Measurements from ENCODE around the gene C9orf50. TPM values are rescaled to one million over a fixed set of nuclear protein-coding genes. Genes with fewer than 3 reads are reported as not detected.

Gene C9orf50
- total and polyA plus RNA-seq, 2 donors (not counting 1 experiment from before 2014, with no cell fraction given): not detected

DNA sequence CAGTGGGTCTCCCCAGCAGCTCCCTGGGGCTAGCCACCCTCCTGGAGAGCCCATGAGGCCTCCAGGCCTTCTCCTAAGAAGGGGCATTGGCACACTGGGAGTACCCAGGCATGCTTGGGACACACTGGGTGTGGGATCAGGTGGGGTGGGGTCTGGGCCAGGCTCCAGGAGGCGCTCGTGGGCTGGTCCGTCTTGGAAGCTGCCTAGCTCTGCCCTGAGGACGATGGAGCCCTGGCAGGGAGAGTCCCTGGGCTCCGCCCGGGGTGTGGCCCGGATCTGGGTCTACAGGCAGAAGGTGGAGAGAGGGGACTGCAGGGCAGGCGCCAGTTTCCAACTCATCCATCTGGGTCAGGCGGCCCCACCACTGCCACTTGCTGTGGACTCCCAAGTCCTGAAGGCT is 46.9 kb upstream of the C9orf50 start:
- no peak overlapping the region for H3K4me2 ChIP-seq (replicated peaks; ENCODE audit: low read depth, low read length, poor library complexity, severe bottlenecking)
- no peak for TF ChIP-seq EZH2 (IDR thresholded peaks at IDR 0.05; ENCODE audit: borderline replicate concordance, insufficient read depth, low read depth, low read length, poor library complexity, severe bottlenecking)
- TF ChIP-seq, protein P1, sequence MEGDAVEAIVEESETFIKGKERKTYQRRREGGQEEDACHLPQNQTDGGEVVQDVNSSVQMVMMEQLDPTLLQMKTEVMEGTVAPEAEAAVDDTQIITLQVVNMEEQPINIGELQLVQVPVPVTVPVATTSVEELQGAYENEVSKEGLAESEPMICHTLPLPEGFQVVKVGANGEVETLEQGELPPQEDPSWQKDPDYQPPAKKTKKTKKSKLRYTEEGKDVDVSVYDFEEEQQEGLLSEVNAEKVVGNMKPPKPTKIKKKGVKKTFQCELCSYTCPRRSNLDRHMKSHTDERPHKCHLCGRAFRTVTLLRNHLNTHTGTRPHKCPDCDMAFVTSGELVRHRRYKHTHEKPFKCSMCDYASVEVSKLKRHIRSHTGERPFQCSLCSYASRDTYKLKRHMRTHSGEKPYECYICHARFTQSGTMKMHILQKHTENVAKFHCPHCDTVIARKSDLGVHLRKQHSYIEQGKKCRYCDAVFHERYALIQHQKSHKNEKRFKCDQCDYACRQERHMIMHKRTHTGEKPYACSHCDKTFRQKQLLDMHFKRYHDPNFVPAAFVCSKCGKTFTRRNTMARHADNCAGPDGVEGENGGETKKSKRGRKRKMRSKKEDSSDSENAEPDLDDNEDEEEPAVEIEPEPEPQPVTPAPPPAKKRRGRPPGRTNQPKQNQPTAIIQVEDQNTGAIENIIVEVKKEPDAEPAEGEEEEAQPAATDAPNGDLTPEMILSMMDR (IDR thresholded peaks at IDR 0.05): no peak
- ChIA-PET CTCF (no interaction called here), POLR2A (no interaction called here)
- WGBS (ENCODE audit: insufficient coverage): 91% methylated on average over 6 of the region's 9 CpGs
- no peak overlapping the region for H3K4me3 ChIP-seq (ENCODE audit: control extremely low read depth in 1 of 5, extremely low read depth in 1 of 5, insufficient read depth in 1 of 5, low read depth in 2 of 5, low read length in 4 of 5)
- Mint-ChIP-seq H3K4me3 (no peak overlapping the region), H3K27me3 (peaks cover 19% of the 10 kb centered on the region), H3K4me1 (peaks cover 7% of the 10 kb centered on the region), H3K27ac (no peak overlapping the region), H3K9me3 (ENCODE audit: insufficient read depth) (no peaks in the 10 kb centered on the region)
- H3K4me1 ChIP-seq (ENCODE audit: control insufficient read depth in 2 of 2, insufficient read depth in 2 of 2, low read length in 2 of 2): peaks cover 8 to 9% of the 10 kb centered on the region in 2 donors
- no peaks in the 10 kb centered on the region for H4K20me1 ChIP-seq (ENCODE audit: control insufficient read depth, insufficient read depth, low read length, poor library complexity, severe bottlenecking)
- H3K79me2 ChIP-seq (ENCODE audit: control insufficient read depth, insufficient read depth, low read length): no peaks in the 10 kb centered on the region
- no peak for ATAC-seq (ENCODE audit: low read depth)
- peaks cover 0 to 30% (median 5%) of the 10 kb centered on the region in 4 experiments for H3K27me3 ChIP-seq (replicated peaks in 1 of 4; ENCODE audit: control extremely low read depth in 1 of 4, control insufficient read depth in 3 of 4, insufficient read depth in 4 of 4, low read length in 3 of 4)
- no peak overlapping the region for H3K9ac ChIP-seq (ENCODE audit: low read length)
- no peaks in the 10 kb centered on the region for H3K9me3 ChIP-seq (ENCODE audit: control extremely low read depth in 1 of 3, control insufficient read depth in 2 of 3, insufficient read depth in 1 of 3, low read length in 2 of 3)
- H2AFZ ChIP-seq (ENCODE audit: insufficient read depth, low read depth, low read length, poor library complexity, severe bottlenecking): no peak overlapping the region
- H3K27ac ChIP-seq (ENCODE audit: low read length in 2 of 2): no peak overlapping the region
- no peak for DNase-seq
- no peaks in the 10 kb centered on the region for H3K36me3 ChIP-seq (replicated peaks in 1 of 2; ENCODE audit: control extremely low read depth in 1 of 2, control insufficient read depth in 1 of 2, extremely low read depth in 1 of 2, insufficient read depth in 2 of 2, low read length in 1 of 2)
- intact Hi-C loops (cut with micrococcal nuclease): no loop called here

DNA sequence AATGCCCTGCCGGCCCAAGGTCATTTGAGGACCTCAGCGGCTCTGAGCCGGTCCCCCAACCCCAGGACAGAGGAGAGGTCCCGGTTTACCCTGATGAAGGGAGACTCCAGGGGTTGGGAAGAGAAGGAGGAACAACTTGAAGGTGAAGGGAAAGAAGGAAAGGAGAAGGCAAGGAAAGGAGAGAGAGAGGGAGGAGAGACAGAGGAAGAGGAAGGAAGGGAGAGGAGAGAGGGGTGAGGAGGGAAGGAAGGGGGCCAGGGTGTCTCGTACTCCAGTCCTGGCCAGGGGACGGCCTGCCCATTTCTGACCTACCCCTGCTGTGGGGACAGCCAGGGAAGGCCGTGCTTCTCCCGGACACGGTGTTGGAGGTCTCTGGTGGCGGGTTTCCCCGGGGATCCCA is 46.5 kb upstream of the C9orf50 start:
- Histone ChIP-seq H3K27me3 (replicated peaks in 1 of 4; ENCODE audit: control extremely low read depth in 1 of 4, control insufficient read depth in 3 of 4, insufficient read depth in 4 of 4, low read length in 3 of 4) (peaks cover 0 to 30% (median 5%) of the 10 kb centered on the region in 4 experiments), H3K4me1 (ENCODE audit: control insufficient read depth in 2 of 2, insufficient read depth in 2 of 2, low read length in 2 of 2) (peaks cover 8 to 9% of the 10 kb centered on the region in 2 donors), H3K9me3 (ENCODE audit: control extremely low read depth in 1 of 3, control insufficient read depth in 2 of 3, insufficient read depth in 1 of 3, low read length in 2 of 3) (no peaks in the 10 kb centered on the region), H3K4me3 (ENCODE audit: control extremely low read depth in 1 of 5, extremely low read depth in 1 of 5, insufficient read depth in 1 of 5, low read depth in 2 of 5, low read length in 4 of 5) (no peak overlapping the region), H3K27ac (ENCODE audit: low read length in 2 of 2) (no peak overlapping the region), H3K9ac (ENCODE audit: low read length) (no peak overlapping the region), H3K79me2 (ENCODE audit: control insufficient read depth, insufficient read depth, low read length) (no peaks in the 10 kb centered on the region), H2AFZ (ENCODE audit: insufficient read depth, low read depth, low read length, poor library complexity, severe bottlenecking) (no peak overlapping the region), H3K36me3 (replicated peaks in 1 of 2; ENCODE audit: control extremely low read depth in 1 of 2, control insufficient read depth in 1 of 2, extremely low read depth in 1 of 2, insufficient read depth in 2 of 2, low read length in 1 of 2) (no peaks in the 10 kb centered on the region), H3K4me2 (replicated peaks; ENCODE audit: low read depth, low read length, poor library complexity, severe bottlenecking) (no peak overlapping the region), H4K20me1 (ENCODE audit: control insufficient read depth, insufficient read depth, low read length, poor library complexity, severe bottlenecking) (no peaks in the 10 kb centered on the region)
- Mint-ChIP-seq H3K27me3 (peaks cover 21% of the 10 kb centered on the region), H3K4me1 (peaks cover 7% of the 10 kb centered on the region), H3K9me3 (ENCODE audit: insufficient read depth) (no peaks in the 10 kb centered on the region), H3K27ac (no peak overlapping the region), H3K4me3 (no peak overlapping the region)
- DNase-seq (no peak), ATAC-seq (ENCODE audit: low read depth) (no peak)
- TF ChIP-seq EZH2 (IDR thresholded peaks at IDR 0.05; ENCODE audit: borderline replicate concordance, insufficient read depth, low read depth, low read length, poor library complexity, severe bottlenecking): no peak
- TF ChIP-seq, protein P1 (IDR thresholded peaks at IDR 0.05): no peak
- ChIA-PET POLR2A (no interaction called here), CTCF (no interaction called here)
- 85% methylated on average over 11 of the region's 11 CpGs for WGBS (ENCODE audit: insufficient coverage)
- intact Hi-C loops (cut with micrococcal nuclease): no loop called here

Data from B cell (primary cell).